GM23338 (cell line): ENCODE data around the gene TNS1.

ENCODE experiments used
- CREB1 ChIP-seq: fragments of 250-450 bp; sonication (Bioruptor Pico); IDR thresholded peaks from 2 replicates; pipeline ENCODE4 v1.5.0; 2020; ENCODE audit warnings: low read depth, mild to moderate bottlenecking, moderate library complexity
- EZH2 ChIP-seq: fragments of 200-600 bp; sonication (generic); IDR thresholded peaks from one replicate; pipeline ENCODE4 v1.8.0; 2017; ENCODE audit warnings: antibody characterized with exemption, mild to moderate bottlenecking, low read depth; ENCODE audit not compliant: unreplicated experiment
- EZH2phosphoT487 ChIP-seq: fragments of 200-600 bp; sonication (generic); IDR thresholded peaks from one replicate; pipeline ENCODE4 v1.8.1; 2018; ENCODE audit warnings: antibody characterized with exemption; ENCODE audit not compliant: unreplicated experiment
- JUNB ChIP-seq: IDR thresholded peaks from one replicate; pipeline ENCODE4 v1.6.1; 2016; ENCODE audit warnings: antibody characterized with exemption; ENCODE audit not compliant: unreplicated experiment
- NANOG ChIP-seq: IDR thresholded peaks from 2 replicates; pipeline ENCODE4 v1.6.1; 2016; ENCODE audit warnings: antibody characterized with exemption, borderline replicate concordance
- POLR2AphosphoS5 ChIP-seq: IDR thresholded peaks from 2 replicates; pipeline ENCODE4 v1.6.1; 2016; ENCODE audit warnings: antibody characterized with exemption, low read depth
- STAT1 ChIP-seq: IDR thresholded peaks from one replicate; pipeline ENCODE4 v1.6.1; 2016; ENCODE audit warnings: antibody characterized with exemption; ENCODE audit not compliant: unreplicated experiment
- ZNF114 ChIP-seq: fragments of 250-450 bp; sonication (Bioruptor Pico); IDR thresholded peaks from 2 replicates; pipeline ENCODE4 v1.5.0; 2020; ENCODE audit warnings: mild to moderate bottlenecking, moderate library complexity
- ZNF331 ChIP-seq: fragments of 250-450 bp; sonication (Bioruptor Pico); IDR thresholded peaks from 2 replicates; pipeline ENCODE4 v1.5.0; 2020; ENCODE audit warnings: low read depth, mild to moderate bottlenecking, moderate library complexity
- TF ChIP-seq, protein P1 (sequence below), 2 experiments: fragments of 200-600 bp in 1 of 2; sonication (generic) in 1 of 2; conservative IDR thresholded peaks; 2 replicates each; pipeline versions ENCODE4 v1.5.1 to v1.6.1; 2016 to 2017; ENCODE audit warnings: antibody characterized with exemption in 2 of 2, low read depth in 2 of 2, mild to moderate bottlenecking in 2 of 2, moderate library complexity in 1 of 2
- TF ChIP-seq, protein P2 (sequence below): IDR thresholded peaks from one replicate; pipeline ENCODE4 v1.6.1; 2018; ENCODE audit warnings: antibody characterized with exemption; ENCODE audit not compliant: unreplicated experiment
- TF ChIP-seq, protein P3 (sequence below): IDR thresholded peaks from 2 replicates; pipeline ENCODE4 v1.6.1; 2016; ENCODE audit warnings: antibody characterized with exemption

DNA sequence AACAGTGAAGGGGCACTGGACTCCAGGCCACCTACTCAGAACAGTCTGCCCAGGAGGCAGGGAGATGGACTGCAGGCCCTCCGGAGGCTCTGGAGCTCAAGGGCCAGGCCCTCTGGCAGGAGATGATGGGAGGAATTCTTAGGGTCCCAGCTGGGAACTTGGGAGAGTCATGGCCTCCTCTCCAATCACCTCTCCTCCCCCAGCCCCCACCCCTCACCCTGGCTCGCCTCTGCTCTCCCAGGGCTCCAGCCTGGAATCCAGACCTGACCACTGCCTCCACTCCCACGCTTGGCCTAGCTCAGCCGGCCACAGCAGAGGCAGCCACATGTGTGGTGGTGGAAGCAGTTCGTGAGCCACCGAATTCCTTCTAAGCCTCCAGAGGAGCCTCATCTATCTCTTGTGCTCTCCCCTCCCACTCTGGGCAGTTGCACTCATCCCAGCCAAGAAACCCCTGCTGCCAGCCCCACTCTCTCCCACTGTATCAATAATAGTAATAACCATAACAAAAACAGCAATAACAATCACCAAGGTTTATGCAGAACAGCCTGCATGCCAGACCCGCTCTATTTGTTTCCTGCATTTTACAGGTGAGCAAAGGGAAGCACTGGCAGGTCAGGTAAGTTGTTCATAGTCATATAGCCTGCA is 67.4 kb downstream of the TNS1 start:
- TF ChIP-seq, protein P1, sequence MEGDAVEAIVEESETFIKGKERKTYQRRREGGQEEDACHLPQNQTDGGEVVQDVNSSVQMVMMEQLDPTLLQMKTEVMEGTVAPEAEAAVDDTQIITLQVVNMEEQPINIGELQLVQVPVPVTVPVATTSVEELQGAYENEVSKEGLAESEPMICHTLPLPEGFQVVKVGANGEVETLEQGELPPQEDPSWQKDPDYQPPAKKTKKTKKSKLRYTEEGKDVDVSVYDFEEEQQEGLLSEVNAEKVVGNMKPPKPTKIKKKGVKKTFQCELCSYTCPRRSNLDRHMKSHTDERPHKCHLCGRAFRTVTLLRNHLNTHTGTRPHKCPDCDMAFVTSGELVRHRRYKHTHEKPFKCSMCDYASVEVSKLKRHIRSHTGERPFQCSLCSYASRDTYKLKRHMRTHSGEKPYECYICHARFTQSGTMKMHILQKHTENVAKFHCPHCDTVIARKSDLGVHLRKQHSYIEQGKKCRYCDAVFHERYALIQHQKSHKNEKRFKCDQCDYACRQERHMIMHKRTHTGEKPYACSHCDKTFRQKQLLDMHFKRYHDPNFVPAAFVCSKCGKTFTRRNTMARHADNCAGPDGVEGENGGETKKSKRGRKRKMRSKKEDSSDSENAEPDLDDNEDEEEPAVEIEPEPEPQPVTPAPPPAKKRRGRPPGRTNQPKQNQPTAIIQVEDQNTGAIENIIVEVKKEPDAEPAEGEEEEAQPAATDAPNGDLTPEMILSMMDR (conservative IDR thresholded peaks at IDR 0.05; ENCODE audit: low read depth in 2 of 2): no peak
- TF ChIP-seq POLR2AphosphoS5 (no peak), CREB1 (CRISPR knock-in tag) (no peak), EZH2 (no peak), ZNF331 (CRISPR knock-in tag) (no peak), STAT1 (no peak), JUNB (no peak), NANOG (no peak), EZH2phosphoT487 (no peak), ZNF114 (CRISPR knock-in tag) (no peak)
- TF ChIP-seq, protein P2, sequence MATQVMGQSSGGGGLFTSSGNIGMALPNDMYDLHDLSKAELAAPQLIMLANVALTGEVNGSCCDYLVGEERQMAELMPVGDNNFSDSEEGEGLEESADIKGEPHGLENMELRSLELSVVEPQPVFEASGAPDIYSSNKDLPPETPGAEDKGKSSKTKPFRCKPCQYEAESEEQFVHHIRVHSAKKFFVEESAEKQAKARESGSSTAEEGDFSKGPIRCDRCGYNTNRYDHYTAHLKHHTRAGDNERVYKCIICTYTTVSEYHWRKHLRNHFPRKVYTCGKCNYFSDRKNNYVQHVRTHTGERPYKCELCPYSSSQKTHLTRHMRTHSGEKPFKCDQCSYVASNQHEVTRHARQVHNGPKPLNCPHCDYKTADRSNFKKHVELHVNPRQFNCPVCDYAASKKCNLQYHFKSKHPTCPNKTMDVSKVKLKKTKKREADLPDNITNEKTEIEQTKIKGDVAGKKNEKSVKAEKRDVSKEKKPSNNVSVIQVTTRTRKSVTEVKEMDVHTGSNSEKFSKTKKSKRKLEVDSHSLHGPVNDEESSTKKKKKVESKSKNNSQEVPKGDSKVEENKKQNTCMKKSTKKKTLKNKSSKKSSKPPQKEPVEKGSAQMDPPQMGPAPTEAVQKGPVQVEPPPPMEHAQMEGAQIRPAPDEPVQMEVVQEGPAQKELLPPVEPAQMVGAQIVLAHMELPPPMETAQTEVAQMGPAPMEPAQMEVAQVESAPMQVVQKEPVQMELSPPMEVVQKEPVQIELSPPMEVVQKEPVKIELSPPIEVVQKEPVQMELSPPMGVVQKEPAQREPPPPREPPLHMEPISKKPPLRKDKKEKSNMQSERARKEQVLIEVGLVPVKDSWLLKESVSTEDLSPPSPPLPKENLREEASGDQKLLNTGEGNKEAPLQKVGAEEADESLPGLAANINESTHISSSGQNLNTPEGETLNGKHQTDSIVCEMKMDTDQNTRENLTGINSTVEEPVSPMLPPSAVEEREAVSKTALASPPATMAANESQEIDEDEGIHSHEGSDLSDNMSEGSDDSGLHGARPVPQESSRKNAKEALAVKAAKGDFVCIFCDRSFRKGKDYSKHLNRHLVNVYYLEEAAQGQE: no peak
- TF ChIP-seq, protein P3, sequence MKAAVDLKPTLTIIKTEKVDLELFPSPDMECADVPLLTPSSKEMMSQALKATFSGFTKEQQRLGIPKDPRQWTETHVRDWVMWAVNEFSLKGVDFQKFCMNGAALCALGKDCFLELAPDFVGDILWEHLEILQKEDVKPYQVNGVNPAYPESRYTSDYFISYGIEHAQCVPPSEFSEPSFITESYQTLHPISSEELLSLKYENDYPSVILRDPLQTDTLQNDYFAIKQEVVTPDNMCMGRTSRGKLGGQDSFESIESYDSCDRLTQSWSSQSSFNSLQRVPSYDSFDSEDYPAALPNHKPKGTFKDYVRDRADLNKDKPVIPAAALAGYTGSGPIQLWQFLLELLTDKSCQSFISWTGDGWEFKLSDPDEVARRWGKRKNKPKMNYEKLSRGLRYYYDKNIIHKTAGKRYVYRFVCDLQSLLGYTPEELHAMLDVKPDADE: no peak
